H1 (cell line): ENCODE results near the gene LENG1. TPM values are rescaled to one million over a fixed set of nuclear protein-coding genes. Genes with fewer than 3 reads are reported as not detected.

Experiments used
- CTCF ChIA-PET: fragments of 300-600 bp; sonication (Branson Sonifier 250); formaldehyde crosslinking; loops from one replicate; lab custom pipeline; 2021; ENCODE audit not compliant: partially characterized antibody; lab: Charles Lee
- POLR2A ChIA-PET: fragments of 300-600 bp; sonication (Branson Sonifier 250); formaldehyde crosslinking; loops from one replicate; lab custom pipeline; 2021; ENCODE audit warnings: inconsistent platforms; ENCODE audit not compliant: partially characterized antibody; lab: Charles Lee
- DNase-seq, 2 experiments: peaks; one replicate each; pipeline versions ENCODE4 v3.0.0 to v3.0.0-alpha.2; 2010 to 2022; ENCODE audit warnings: low spot score in 2 of 2, low read depth in 1 of 2, mixed read lengths in 1 of 2
- FAIRE-seq: peaks from 2 replicates; lab custom pipeline; 2011; peaks lifted over from hg19 to GRCh38; lab: Jason Lieb, UNC
- H2AFZ ChIP-seq: 2 replicates; pipeline ENCODE4 v1.8.1; 2012; ENCODE audit warnings: low read length, inconsistent platforms
- H2AK5ac ChIP-seq: 2 replicates; pipeline ENCODE4 v1.6.1; 2013; ENCODE audit warnings: low read depth, low read length
- H2BK120ac ChIP-seq: replicated peaks from 2 replicates; pipeline ENCODE3; 2013; ENCODE audit warnings: low read depth, low read length, inconsistent platforms
- H2BK12ac ChIP-seq: 2 replicates; pipeline ENCODE4 v1.6.1; 2013; ENCODE audit warnings: low read depth, low read length
- H2BK15ac ChIP-seq: 2 replicates; pipeline ENCODE4 v1.6.1; 2013; ENCODE audit warnings: low read length
- H2BK20ac ChIP-seq: 2 replicates; pipeline ENCODE4 v1.6.1; 2013; ENCODE audit warnings: low read length
- H2BK5ac ChIP-seq: 2 replicates; pipeline ENCODE4 v1.6.1; 2013; ENCODE audit warnings: low read depth, low read length
- H3K14ac ChIP-seq: 2 replicates; pipeline ENCODE4 v1.6.1; 2013; ENCODE audit warnings: inconsistent platforms; ENCODE audit not compliant: insufficient read length
- H3K18ac ChIP-seq: 2 replicates; pipeline ENCODE4 v1.6.1; 2013; ENCODE audit warnings: low read length; ENCODE audit errors: extremely low read depth
- H3K23ac ChIP-seq: 2 replicates; pipeline ENCODE4 v1.6.1; 2013; ENCODE audit warnings: inconsistent platforms; ENCODE audit not compliant: insufficient read length
- H3K23me2 ChIP-seq: 2 replicates; pipeline ENCODE4 v1.6.1; 2013; ENCODE audit warnings: low read depth, low read length
- H3K27ac ChIP-seq: 2 replicates; pipeline ENCODE4 v1.6.1; 2011; ENCODE audit warnings: low read depth, low read length, inconsistent platforms
- H3K27me3 ChIP-seq, 4 experiments: replicated peaks in 1 of 4; 1 replicate in 1 of 4; 2 replicates in 3 of 4; pipeline versions ENCODE4 v1.6.1 to v1.8.1; 2011 to 2013; ENCODE audit warnings: low read length in 3 of 4, mild to moderate bottlenecking in 3 of 4, inconsistent platforms in 2 of 4, mixed read lengths in 2 of 4, moderate library complexity in 1 of 4; ENCODE audit not compliant: control insufficient read depth in 3 of 4, insufficient read depth in 3 of 4; ENCODE audit errors: extremely low read depth in 1 of 4
- H3K36me3 ChIP-seq, 4 experiments: 2 replicates each; pipeline versions ENCODE4 v1.6.1 to v1.8.1; 2011 to 2013; ENCODE audit warnings: mild to moderate bottlenecking in 4 of 4, low read length in 3 of 4, moderate library complexity in 2 of 4, control low read depth in 1 of 4, inconsistent platforms in 1 of 4; ENCODE audit not compliant: insufficient read depth in 4 of 4, control insufficient read depth in 2 of 4
- H3K4ac ChIP-seq: replicated peaks from 2 replicates; pipeline ENCODE3; 2013; ENCODE audit warnings: low read length, low read depth, mixed read lengths, inconsistent platforms; ENCODE audit not compliant: insufficient read length
- H3K4me1 ChIP-seq, 4 experiments: replicated peaks in 1 of 4; 1 replicate in 1 of 4; 2 replicates in 3 of 4; pipeline versions ENCODE4 v1.6.1 to v1.8.1; 2011 to 2013; ENCODE audit warnings: low read length in 3 of 4, inconsistent platforms in 2 of 4, mixed read lengths in 1 of 4; ENCODE audit not compliant: insufficient read depth in 4 of 4, control insufficient read depth in 3 of 4
- H3K4me2 ChIP-seq, 2 experiments: 2 replicates each; pipeline versions ENCODE4 v1.6.1 to v1.8.1; 2011 to 2013; ENCODE audit warnings: low read depth in 2 of 2, low read length in 2 of 2, control low read depth in 1 of 2, inconsistent platforms in 1 of 2, mild to moderate bottlenecking in 1 of 2; ENCODE audit not compliant: insufficient read depth in 1 of 2
- H3K4me3 ChIP-seq, 4 experiments: fragments of 200-600, 300-600 bp in 1 of 4; sonication (generic), shearing (Covaris generic), sonication (Bioruptor Twin) in 1 of 4; 2 replicates each; pipeline versions ENCODE4 v1.5.1 to v1.8.1; 2011 to 2016; ENCODE audit warnings: low read length in 4 of 4, low read depth in 3 of 4, control low read depth in 2 of 4, inconsistent platforms in 2 of 4, mild to moderate bottlenecking in 2 of 4, mixed read lengths in 1 of 4, moderate library complexity in 1 of 4; ENCODE audit not compliant: insufficient read depth in 2 of 4; ENCODE audit errors: extremely low read depth in 1 of 4
- H3K56ac ChIP-seq: replicated peaks from 2 replicates; pipeline ENCODE3; 2013; ENCODE audit warnings: low read depth, mild to moderate bottlenecking, mixed read lengths, low read length, inconsistent platforms; ENCODE audit not compliant: insufficient read length
- H3K79me1 ChIP-seq: 2 replicates; pipeline ENCODE4 v1.6.1; 2013; ENCODE audit warnings: low read depth, low read length, control low read depth
- H3K79me2 ChIP-seq, 2 experiments: 2 replicates each; pipeline versions ENCODE4 v1.6.1 to v1.8.1; 2012 to 2013; ENCODE audit warnings: low read length in 2 of 2, mild to moderate bottlenecking in 2 of 2, inconsistent platforms in 1 of 2; ENCODE audit not compliant: insufficient read depth in 2 of 2, control insufficient read depth in 1 of 2
- H3K9ac ChIP-seq, 4 experiments: replicated peaks in 1 of 4; 1 replicate in 1 of 4; 2 replicates in 3 of 4; pipeline versions ENCODE4 v1.6.1 to v1.8.1; 2011 to 2013; ENCODE audit warnings: low read depth in 3 of 4, low read length in 3 of 4, control low read depth in 2 of 4, mild to moderate bottlenecking in 2 of 4, moderate library complexity in 2 of 4, inconsistent platforms in 1 of 4; ENCODE audit errors: extremely low read depth in 1 of 4
- H3K9me3 ChIP-seq, 2 experiments: 2 replicates each; pipeline versions ENCODE4 v1.6.1 to v1.8.1; 2012 to 2013; ENCODE audit warnings: mild to moderate bottlenecking in 2 of 2, moderate library complexity in 2 of 2, control low read depth in 1 of 2, inconsistent platforms in 1 of 2, low read depth in 1 of 2, low read length in 1 of 2, mixed read lengths in 1 of 2; ENCODE audit not compliant: insufficient read depth in 2 of 2
- H4K20me1 ChIP-seq, 2 experiments: replicated peaks in 1 of 2; 2 replicates each; pipeline versions ENCODE3 to v1.8.1; 2011 to 2013; ENCODE audit warnings: inconsistent platforms in 2 of 2, low read length in 2 of 2, mild to moderate bottlenecking in 1 of 2; ENCODE audit not compliant: insufficient read depth in 2 of 2, control insufficient read depth in 1 of 2
- H4K5ac ChIP-seq: 2 replicates; pipeline ENCODE4 v1.6.1; 2013; ENCODE audit warnings: low read length, low read depth, mixed read lengths, inconsistent platforms; ENCODE audit not compliant: insufficient read length
- H4K8ac ChIP-seq: 2 replicates; pipeline ENCODE4 v1.8.0; 2013; ENCODE audit warnings: mild to moderate bottlenecking, moderate library complexity, low read length, inconsistent platforms; ENCODE audit not compliant: insufficient read depth; ENCODE audit errors: extremely low read depth
- H4K91ac ChIP-seq: replicated peaks from 2 replicates; pipeline ENCODE3; 2013; ENCODE audit warnings: low read length, mixed read lengths, inconsistent platforms; ENCODE audit not compliant: insufficient read length
- CEBPB ChIP-seq: IDR thresholded peaks from 2 replicates; pipeline ENCODE4 v1.6.1; 2012; ENCODE audit warnings: low read depth, low read length
- KDM1A ChIP-seq: fragments of 200-600, 300-600 bp; sonication (generic); IDR thresholded peaks from 2 replicates; pipeline ENCODE4 v1.7.1; 2016; ENCODE audit warnings: mild to moderate bottlenecking, low read length, borderline replicate concordance
- KDM5A ChIP-seq: fragments of 200-600 bp; IDR thresholded peaks from 2 replicates; pipeline ENCODE4 v1.7.1; 2012; ENCODE audit warnings: mild to moderate bottlenecking, low read length, inconsistent platforms, mixed read lengths
- MAX ChIP-seq: IDR thresholded peaks from 2 replicates; pipeline ENCODE4 v1.6.1; 2012; ENCODE audit warnings: inconsistent platforms
- NRF1 ChIP-seq: IDR thresholded peaks from 2 replicates; pipeline ENCODE4 v1.6.1; 2011; ENCODE audit warnings: mild to moderate bottlenecking, low read depth, low read length, improper control_type of control experiment
- PHF8 ChIP-seq: fragments of 200-600 bp; sonication (generic); conservative IDR thresholded peaks from 2 replicates; pipeline ENCODE4 v1.7.1; 2012; ENCODE audit warnings: low read depth, mild to moderate bottlenecking, inconsistent platforms, low read length, moderate library complexity
- RBBP5 ChIP-seq: IDR thresholded peaks from 2 replicates; pipeline ENCODE4 v1.7.1; 2012; ENCODE audit warnings: low read depth, mild to moderate bottlenecking, inconsistent platforms, low read length, moderate library complexity, borderline replicate concordance
- SIN3A ChIP-seq, 2 experiments: IDR thresholded peaks in 1 of 2; conservative IDR thresholded peaks in 1 of 2; 2 replicates each; pipeline ENCODE4 v1.6.1; 2011 to 2012; ENCODE audit warnings: low read length in 2 of 2, improper control_type of control experiment in 1 of 2, low read depth in 1 of 2, mild to moderate bottlenecking in 1 of 2
- TAF1 ChIP-seq: IDR thresholded peaks from 2 replicates; pipeline ENCODE4 v1.6.1; 2011; ENCODE audit warnings: mild to moderate bottlenecking, low read depth, low read length
- TEAD4 ChIP-seq: IDR thresholded peaks from 2 replicates; pipeline ENCODE4 v1.6.1; 2012; ENCODE audit warnings: low read depth, low read length, inconsistent platforms, mixed read lengths
- YY1 ChIP-seq: IDR thresholded peaks from 2 replicates; pipeline ENCODE4 v1.6.1; 2011; ENCODE audit warnings: low read depth, mild to moderate bottlenecking, low read length
- WGBS, 2 experiments: shearing (Covaris generic) in 1 of 2; methylation state at CpG; one replicate each; pipeline versions ENCODE4 v1.1.6 to v1.1.7; 2013 to 2015; ENCODE audit warnings: low lambda C conversion rate in 2 of 2, mixed read lengths in 2 of 2, inconsistent platforms in 1 of 2, low coverage in 1 of 2, missing lambda C conversion rate in 1 of 2; ENCODE audit not compliant: insufficient replicate concordance in 2 of 2, insufficient coverage in 1 of 2, insufficient read length in 1 of 2; ENCODE audit errors: extremely low coverage in 1 of 2, missing lambda C conversion rate in 1 of 2; 5-methylcytosine and 5-hydroxymethylcytosine counted together
- polyA plus RNA-seq, 7 experiments: library from polyadenylated mRNA; depleted of rRNA in 3 of 7; stranded (reverse) in 5 of 7; unstranded in 2 of 7; fragments of >200 nt in 5 of 7; fragments of 200-250 nt in 2 of 7; gene quantifications; 1 replicate in 5 of 7; 2 replicates in 1 of 7; 4 replicates in 1 of 7; pipeline versions ENCODE4 v1.2.1 to v1.2.3, GENCODE V29; 2011 to 2013; ENCODE audit warnings: missing spikeins in 2 of 7, mixed read lengths in 2 of 7
- total RNA-seq: library from RNA; stranded (reverse); fragmentation: NEBNext Ultra II Directional; extraction: Animal tissue kit (Norgen Biotek cat#: 25700); gene quantifications from 2 replicates; pipeline ENCODE4 v1.2.1, GENCODE V29; 2021
- TF ChIP-seq, protein P1 (sequence below), 3 experiments: IDR thresholded peaks; 1 replicate in 2 of 3; 2 replicates in 1 of 3; pipeline versions ENCODE4 v1.5.1 to v1.6.1; 2011; ENCODE audit warnings: low read length in 3 of 3, mild to moderate bottlenecking in 3 of 3, inconsistent platforms in 2 of 3, low read depth in 1 of 3, moderate library complexity in 1 of 3; ENCODE audit not compliant: insufficient read depth in 1 of 3; ENCODE audit errors: control extremely low read depth in 1 of 3

LENG1 gene
- total and polyA plus RNA-seq, 2 of the 8 experiments (the other 6 are each of a cell fraction or from before 2014, with no cell fraction given), result 1.2 to 4.4 TPM

DNA sequence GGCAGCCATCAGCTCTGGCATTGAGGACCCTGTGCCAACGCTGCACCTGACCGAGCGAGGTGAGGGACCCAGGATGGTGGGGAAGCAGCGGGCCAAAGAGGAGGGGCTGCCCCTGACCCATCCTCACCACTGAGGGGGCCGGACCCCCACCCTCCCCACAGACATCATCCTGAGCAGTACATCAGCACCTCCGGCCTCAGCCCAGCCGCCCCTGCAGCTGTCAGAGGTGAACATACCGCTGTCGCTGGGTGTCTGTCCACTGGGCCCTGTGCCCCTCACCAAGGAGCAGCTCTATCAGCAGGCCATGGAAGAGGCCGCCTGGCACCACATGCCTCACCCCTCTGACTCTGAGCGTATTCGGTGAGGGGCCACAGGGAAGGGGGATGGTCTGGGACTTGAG, 7.3 kb downstream of the LENG1 start:
- Histone ChIP-seq H3K4me3 (no peak overlapping the region), H3K27ac (no peak overlapping the region), H4K5ac (no peak overlapping the region), H3K27me3 (no peaks in the 10 kb centered on the region), H3K9me3 (no peaks in the 10 kb centered on the region), H3K4me2 (no peak overlapping the region), H3K4me1 (no peaks in the 10 kb centered on the region), H3K18ac (no peak overlapping the region), H2BK12ac (no peak overlapping the region), H3K23ac (no peak overlapping the region), H3K23me2 (no peaks in the 10 kb centered on the region), H3K14ac (no peak overlapping the region), H2BK5ac (no peak overlapping the region), H3K79me1 (no peaks in the 10 kb centered on the region; the same call in 1 of the 2 replicates), H2BK15ac (no peak overlapping the region), H2BK20ac (no peak overlapping the region), H4K91ac (no peak overlapping the region), H4K20me1 (peaks cover 11 to 23% of the 10 kb centered on the region in 2 experiments), H3K9ac (no peak overlapping the region), H3K36me3 (peaks cover 38 to 81% (median 74%) of the 10 kb centered on the region in 4 experiments), H2BK120ac (no peak overlapping the region), H3K56ac (no peak overlapping the region), H4K8ac (no peak overlapping the region), H3K4ac (no peak overlapping the region), H3K79me2 (no peaks in the 10 kb centered on the region), H2AK5ac (no peak overlapping the region), H2AFZ (no peak overlapping the region)
- ChIA-PET CTCF (no interaction called here), POLR2A (interaction anchor here (0.5 to 14.8 kb wide), 8 partner anchors 12 to 193 kb away, joined by 3 to 348 read pairs (median 4); partner anchors contain the start of genes CNOT3 and TSEN34)
- FAIRE-seq (no peak), DNase-seq (no peak)
- WGBS, 2 experiments, result 91% methylated on average over 12 of the region's 12 CpGs; no CpG with 5 or more reads in 1 of the 2 experiments
- no peak for TF ChIP-seq CEBPB
- TF ChIP-seq KDM5A, result no peak
- no peak for TF ChIP-seq SIN3A (conservative IDR thresholded peaks at IDR 0.05 in 1 of 2, IDR thresholded peaks at IDR 0.05 in 1 of 2; ENCODE audit: low read depth in 1 of 2, low read length in 2 of 2)
- no peak for TF ChIP-seq RBBP5
- TF ChIP-seq NRF1, result no peak
- TF ChIP-seq MAX, result no peak
- no peak for TF ChIP-seq KDM1A
- no peak for TF ChIP-seq TAF1
- TF ChIP-seq, protein P1, sequence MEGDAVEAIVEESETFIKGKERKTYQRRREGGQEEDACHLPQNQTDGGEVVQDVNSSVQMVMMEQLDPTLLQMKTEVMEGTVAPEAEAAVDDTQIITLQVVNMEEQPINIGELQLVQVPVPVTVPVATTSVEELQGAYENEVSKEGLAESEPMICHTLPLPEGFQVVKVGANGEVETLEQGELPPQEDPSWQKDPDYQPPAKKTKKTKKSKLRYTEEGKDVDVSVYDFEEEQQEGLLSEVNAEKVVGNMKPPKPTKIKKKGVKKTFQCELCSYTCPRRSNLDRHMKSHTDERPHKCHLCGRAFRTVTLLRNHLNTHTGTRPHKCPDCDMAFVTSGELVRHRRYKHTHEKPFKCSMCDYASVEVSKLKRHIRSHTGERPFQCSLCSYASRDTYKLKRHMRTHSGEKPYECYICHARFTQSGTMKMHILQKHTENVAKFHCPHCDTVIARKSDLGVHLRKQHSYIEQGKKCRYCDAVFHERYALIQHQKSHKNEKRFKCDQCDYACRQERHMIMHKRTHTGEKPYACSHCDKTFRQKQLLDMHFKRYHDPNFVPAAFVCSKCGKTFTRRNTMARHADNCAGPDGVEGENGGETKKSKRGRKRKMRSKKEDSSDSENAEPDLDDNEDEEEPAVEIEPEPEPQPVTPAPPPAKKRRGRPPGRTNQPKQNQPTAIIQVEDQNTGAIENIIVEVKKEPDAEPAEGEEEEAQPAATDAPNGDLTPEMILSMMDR (IDR thresholded peaks at IDR 0.05; ENCODE audit: control extremely low read depth in 1 of 3, insufficient read depth in 1 of 3, low read depth in 1 of 3, low read length in 3 of 3), result no peak
- no peak for TF ChIP-seq TEAD4
- TF ChIP-seq PHF8, result no peak
- TF ChIP-seq YY1, result no peak
